ENCODE measurements around the gene ACTG1.
A peak's percentile ranks its signal among the peaks of the same experiment; 100 is the strongest.

The ACTG1 gene

DNA sequence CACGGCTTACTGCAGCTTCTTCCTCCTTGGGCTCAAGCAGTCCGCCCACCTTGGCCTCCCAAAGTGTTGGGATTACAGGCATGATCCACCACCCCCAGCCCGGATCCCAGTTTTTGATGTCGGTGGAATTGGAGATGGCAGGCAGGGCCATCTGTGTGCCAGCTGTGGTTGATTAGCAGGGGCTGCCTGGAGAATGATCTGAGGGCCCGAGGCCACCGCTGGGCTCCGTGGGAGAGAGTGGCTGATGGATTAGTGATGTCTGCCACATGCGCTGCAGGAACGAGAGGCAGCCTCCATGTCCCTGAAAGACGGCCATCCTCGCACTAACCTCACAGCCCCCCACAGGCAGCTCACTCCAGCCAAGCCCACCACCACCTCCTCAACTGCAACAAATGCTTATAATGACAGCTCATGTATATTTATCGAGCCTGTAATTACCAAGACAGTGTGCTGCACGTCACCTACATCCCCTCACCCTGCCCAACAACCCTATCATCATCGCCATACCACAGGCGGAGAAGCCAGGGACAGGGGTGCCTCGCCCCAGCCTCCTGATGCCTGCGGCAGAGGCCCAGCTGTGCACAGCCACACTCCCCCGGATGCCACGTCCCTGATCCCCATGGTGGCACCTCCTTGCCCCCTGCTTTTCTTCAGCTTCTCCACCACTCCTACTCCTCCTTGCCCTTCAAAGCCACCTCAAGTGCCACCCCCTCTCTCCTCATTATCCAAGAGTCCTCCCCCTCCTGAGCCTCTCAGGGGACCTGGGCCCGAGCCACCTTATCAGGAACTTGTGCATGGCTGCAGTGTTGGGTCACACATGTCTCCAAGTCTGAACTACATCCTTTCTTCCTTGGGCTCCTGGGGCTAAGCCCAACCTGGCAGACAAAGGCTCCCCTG, 33.2 kb downstream of the ACTG1 start:
- DNase-seq: peak; percentile 38

DNA sequence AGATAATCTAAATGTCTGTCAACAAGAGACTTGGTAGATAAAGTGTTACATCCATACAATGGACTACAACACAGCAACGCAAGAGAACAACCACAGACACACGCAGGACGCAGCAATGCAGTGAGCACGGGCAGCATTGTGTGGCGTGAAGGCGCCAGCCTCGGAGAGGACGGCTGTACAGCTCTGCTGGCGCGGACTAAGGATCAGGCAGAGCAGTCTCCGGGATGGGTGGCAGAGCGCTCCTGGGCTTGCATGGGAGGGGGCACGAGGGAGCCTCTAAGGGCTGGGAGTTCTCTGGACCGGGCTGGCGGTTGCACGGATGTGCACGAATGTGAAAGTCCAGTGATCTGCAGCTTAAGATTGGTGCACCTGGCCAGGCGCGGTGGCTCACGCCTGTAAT, 34.5 kb downstream of the ACTG1 start:
- DNase-seq: no peak

DNA sequence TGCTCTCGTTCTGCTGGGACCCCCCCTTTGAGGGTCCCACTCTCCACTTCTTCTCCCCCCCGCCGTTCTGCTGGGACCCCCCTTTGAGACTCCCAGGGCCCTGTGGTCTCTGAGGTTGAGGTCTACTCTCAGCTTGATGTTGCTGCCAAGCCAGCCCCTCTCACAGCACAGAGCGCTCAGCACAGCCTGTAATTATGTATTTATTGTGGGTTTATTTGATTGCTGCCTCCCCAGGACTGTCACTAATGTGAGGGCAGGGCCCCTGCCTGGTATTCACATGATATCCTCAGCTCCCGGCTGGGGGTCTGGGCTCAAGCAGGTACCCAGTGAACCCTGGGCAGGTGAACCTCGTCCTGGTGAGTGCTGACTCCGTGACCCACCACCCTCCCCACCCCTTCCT, 35.4 kb downstream of the ACTG1 start:
- DNase-seq: no peak

DNA sequence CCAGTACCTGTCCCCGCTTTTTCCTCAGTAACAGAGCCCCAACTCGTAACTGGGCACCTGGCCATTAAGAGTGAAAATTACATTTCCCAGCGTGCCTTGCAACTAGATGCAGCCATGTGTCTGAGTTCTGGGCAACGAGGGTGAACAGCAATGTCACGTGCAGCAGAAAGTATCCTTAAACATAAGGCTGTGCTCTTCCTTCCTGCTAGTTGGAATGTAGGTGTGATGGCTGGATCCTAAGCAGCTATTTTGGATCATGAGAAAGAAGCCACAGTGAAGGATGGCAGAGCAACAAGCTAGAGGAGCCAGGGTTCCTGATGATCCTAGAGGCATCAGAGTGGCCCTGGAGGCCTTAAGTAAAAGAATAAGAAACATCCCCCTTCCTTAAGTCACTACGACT, 36.0 kb downstream of the ACTG1 start:
- DNase-seq: no peak

GRCh38 chr17:81476097-81476496, 36.5 kb downstream of the ACTG1 start:
- no peak for DNase-seq

DNA sequence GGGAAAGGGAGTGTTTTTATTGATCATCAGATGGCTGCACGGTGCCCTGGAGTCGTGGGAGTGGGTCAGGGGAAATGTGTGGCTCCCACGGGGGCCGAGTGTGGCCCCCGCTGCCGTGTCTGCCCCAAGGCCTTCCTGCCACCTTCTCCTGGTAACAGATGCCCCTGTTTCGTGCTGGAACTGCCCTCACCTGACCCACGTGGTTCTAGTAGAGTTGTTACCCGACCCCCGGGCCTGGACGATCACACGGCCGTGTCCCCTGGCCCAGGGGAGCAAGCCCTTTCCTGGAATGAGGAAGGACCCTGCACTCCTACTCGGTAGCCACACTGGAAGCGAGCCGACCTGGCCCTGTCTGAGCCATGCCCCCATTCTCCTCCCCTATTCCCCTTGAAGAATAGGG, 37.6 kb downstream of the ACTG1 start:
- DNase-seq: no peak

GRCh38 chr17:81473019-81473418, 39.6 kb downstream of the ACTG1 start:
- no peak for DNase-seq

GRCh38 chr17:81471818-81472456, 40.7 kb downstream of the ACTG1 start:
- DNase-seq: peak; percentile 96

DNA sequence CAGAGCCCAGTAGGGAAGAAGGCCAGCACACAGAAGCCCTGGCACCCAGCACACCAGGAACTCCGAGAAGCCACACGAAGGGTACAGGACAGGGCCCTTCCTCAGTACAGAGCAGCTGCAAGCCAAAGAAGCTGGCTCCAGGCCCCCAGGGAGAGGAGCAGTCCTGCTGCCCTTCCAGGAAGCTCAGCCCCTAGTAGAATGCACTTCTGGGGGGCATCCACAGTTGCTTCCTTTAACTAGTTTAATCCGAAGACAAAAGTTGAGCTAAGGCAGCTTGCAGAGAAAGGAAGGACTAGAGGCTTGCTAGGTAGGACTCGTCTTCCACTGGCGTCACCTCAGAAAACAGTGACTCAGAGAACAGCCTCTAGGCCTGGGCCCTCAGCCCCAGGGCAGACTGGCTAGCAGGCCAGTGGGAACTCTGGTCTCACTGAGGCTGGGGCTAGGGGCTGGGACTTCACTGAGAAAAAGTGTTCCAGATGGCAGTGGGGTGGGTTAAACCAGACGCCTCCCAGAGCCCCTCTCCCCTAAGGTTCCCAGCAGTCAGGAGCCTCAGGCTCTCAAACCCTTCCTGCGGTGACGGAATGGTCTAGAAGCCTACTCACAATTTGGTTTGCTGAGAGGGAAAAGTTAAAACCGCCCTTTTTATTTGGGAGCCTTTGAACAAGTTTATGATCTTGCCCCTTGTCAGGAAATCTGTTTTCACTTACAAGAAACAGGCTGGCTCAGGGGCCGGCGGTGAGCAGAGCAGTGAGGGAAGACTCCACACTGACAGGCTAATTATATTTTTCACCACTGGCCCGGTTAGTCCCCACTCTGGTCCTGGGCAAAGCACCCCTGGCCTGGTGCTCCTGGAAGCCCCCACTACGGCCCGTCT, 41.4 kb downstream of the ACTG1 start:
- DNase-seq: peak; percentile 40

DNA sequence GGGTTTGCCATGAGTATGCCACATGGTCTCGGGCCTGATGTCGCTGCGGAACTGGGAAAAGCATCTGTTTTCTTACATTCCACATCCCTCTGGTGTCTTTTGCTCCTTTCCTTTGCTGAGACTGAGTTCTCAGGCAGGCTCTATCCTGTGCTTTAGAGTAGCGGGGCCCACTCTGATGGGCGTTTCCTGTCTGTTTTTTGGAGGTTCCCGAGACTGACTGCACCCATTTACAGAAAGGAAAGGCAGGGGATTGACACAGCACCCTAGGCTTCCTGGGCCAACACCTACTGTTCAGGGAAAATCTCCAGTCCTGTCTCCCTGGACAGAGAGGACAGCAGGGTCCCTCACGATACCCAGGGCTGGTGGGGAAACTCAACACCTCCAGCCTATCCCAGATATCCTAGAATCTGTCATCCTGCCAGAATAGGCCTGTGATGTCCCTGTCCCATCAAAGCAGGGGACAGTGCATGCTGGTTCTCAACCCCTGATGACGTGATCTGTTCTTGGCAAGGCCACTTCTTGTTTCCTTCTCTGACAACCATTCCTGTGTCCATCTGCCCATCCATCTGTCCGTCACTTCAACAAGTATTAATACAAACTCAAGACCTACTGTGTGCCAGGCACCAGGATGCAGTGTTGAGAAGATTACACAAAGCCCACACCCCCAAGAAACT, 42.2 kb downstream of the ACTG1 start:
- no peak for DNase-seq

- no peak for DNase-seq
Measured at GRCh38 chr17:81469266-81469665, 43.3 kb downstream of the ACTG1 start.

DNA sequence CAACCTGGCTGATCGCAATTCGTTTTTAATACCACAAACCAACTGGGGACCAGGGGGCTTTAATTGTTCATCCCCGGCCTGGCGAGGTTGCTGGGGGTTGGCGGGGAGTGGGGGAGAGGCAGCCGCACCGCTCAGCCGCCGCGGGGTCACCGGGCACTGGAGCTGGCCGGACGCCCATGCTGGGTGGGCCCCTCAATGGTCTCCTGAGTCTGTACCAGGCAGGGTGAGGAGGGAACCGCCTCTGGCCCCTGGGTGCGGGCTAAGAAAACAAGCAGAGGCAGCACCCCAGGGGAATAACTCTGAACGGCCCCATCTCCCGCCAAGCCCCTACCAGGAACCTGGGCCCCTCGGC, 43.9 kb downstream of the ACTG1 start:
- DNase-seq: no peak

DNA sequence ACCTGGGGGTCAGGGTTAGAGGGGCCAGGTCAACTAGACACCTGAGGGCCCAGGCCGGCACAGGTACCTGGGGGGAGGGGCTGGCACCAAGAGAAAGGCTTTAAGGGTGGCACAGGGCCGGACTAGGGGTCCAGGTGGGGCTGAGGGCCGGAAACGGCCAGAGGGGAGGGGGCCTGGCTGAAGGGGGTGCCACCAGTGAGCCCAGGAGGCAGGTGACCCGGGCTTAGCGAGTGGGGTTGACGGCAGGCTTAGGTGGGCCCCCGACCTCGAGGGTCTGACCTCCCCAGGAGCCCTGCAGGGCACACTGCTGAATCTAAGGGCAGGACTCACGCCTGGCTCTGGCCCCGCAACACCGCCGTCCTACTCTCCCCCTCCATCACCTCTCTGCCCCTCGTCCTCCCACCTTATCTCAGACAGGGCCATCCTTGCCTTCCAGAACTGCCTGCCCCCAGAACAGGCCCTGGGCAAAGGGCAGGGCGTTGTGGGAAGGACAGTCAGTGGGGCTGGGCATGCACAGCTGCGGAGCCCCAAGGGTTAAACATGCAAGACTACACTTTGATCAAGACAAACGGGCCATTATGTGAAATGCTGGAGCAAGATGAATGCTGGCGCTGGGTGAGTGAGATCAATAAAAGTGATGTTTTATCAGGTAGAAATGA, 44.4 kb downstream of the ACTG1 start:
- no peak for DNase-seq

- DNase-seq: no peak
Measured at GRCh38 chr17:81466564-81467472, 45.8 kb downstream of the ACTG1 start.

GRCh38 chr17:81465910-81466309, 46.7 kb downstream of the ACTG1 start:
- DNase-seq: no peak

DNA sequence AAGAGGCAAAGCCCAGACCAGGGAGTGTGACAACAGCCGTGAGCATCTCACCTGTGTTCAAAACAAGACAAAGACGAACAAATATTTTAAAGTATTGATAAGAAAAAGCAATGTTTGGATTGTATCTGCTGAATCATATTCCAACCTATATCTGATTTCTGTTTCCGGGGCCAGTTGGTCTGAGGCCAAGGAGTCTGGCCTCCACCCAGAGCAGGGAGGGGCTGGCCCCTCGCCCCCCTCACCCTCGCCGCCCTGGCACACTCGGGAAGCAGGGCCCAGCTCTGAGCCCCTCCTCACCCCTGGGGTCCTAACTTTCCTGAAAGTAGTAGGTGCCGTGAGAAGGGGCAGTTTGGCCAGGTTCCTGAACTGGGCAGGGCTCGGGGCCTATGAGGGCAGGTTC, 48.0 kb downstream of the ACTG1 start:
- DNase-seq: no peak

GRCh38 chr17:81463506-81463905, 49.1 kb downstream of the ACTG1 start:
- DNase-seq: no peak

- no peak for DNase-seq
Measured at GRCh38 chr17:81462506-81463125, 50.0 kb downstream of the ACTG1 start.

DNA sequence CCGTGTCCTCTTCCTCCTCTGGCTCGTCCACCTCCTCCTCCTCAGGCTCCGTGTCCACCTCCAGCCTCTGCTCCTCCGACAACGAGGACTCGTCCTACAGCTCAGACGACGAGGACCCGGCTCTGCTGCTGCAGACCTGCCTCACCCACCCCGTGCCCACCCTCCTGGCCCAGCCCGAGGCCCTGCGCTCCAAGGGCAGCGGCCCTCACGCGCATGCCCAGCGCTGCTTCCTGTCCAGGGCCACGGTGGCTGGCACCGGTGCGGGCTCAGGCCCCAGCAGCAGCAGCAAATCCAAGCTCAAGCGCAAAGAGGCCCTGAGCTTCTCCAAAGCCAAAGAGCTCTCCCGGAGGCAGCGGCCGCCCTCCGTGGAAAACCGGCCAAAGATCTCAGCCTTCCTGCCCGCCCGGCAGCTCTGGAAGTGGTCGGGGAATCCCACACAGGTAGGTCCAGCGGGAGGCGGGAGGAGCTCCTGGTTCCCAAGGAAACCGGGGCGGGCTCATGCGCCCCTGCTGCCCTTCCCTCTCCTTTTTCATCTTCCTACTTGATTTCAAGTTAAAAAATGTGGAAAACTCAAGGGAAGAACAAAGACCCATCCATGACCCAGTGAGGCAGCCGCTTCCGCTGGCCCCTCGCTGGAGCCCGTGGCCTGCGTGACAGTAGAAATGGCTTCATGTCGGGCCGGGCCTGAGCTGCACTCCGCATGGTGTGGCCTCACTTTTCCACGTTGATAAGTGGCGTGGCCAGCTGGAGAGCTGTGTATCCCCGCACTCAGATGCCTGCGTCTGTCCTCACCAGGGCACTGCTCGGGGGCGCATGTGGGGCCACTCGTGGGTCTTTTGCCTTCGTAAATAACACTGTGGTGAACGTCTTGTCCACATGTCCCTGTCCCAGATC, 50.7 kb downstream of the ACTG1 start:
- no peak for DNase-seq

Data from fibroblast of skin of right biceps (primary cell).